Fibroblast of gingiva (primary cell): ENCODE results near the gene SPTA1.

Experiments used
- DNase-seq: peaks from one replicate; pipeline ENCODE4 v3.0.0-alpha.2; 2011; ENCODE audit warnings: low read depth

SPTA1 gene

DNA sequence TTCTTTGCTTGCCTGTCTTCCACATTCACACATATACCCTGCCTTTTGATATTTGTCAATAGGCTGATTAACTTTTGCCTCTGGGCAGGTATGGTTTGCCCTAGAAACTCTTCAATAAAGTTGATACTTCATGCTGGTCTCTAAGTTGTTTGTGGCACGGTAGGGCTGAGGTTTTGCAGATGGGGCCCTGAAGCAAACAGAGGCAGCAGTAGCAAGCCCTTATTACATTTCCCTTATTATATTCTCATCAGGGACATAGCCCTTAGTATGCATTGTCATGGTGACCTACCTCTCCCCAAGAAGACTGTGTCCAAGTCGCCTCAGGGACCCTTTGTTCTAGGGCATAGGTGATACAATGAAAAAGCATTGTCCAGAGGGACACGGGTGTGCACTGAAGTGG lies 116.0 kb downstream of the SPTA1 start, which contains the start of gene OR6P1:
Gene OR6P1, minus strand, starts transcription at position 101 of the 400 bp plus-strand sequence. CDS start 6,976 bp downstream, outside the sequence.
- DNase-seq, result no peak

DNA sequence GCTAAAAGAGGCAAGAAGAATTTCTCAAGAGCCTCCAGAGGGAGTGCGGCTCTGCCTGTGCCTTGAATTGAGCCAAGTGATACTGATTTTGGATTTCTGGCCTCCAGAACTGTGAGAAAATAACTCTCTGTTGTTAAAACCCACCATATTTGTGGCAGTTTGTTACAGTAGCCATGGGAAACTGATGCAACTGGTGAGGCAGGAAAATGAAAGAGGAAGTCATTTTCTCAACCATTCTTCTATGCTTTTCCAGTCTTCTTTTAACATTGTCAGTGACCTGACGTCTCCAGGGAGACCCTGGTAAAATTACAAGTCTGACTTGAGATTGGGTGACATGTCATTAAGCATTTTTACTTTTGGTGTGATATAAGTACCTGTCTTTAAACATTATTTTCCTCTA lies 121.9 kb downstream of the SPTA1 start:
- DNase-seq, result no peak

DNA sequence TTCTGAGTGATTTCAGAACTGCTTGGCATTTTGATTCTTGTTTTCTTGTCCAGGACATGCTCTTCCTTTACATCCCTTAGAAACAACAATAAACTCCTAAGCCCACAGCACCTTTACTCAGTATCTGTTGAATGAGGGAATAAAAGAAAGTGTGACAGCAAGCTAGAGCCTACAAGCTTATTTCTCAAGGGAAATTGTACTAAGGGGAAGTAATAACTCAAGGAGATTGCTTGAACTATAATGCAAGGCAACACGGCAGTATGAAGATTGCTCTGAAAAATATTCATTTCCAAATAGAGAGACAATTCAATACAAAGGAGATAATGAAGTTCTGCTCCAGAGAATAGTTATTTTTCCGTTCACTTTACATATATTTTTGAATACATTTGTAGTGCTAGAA lies 122.7 kb downstream of the SPTA1 start:
- DNase-seq, result no peak
